Ishikawa (cell line): ENCODE results near the gene NDUFS1.

Experiments used
- CEBPB ChIP-seq: IDR thresholded peaks from 2 replicates; pipeline ENCODE4 v1.6.1; 2012
- CREB1 ChIP-seq: IDR thresholded peaks from 2 replicates; pipeline ENCODE4 v1.6.1; 2012; ENCODE audit warnings: low read depth
- EGR1 ChIP-seq: IDR thresholded peaks from 2 replicates; pipeline ENCODE4 v1.6.1; 2012
- EP300 ChIP-seq: IDR thresholded peaks from 2 replicates; pipeline ENCODE4 v1.6.1; 2012; ENCODE audit warnings: borderline replicate concordance
- FOXM1 ChIP-seq: IDR thresholded peaks from 2 replicates; pipeline ENCODE4 v1.6.1; 2012; ENCODE audit warnings: low read depth, borderline replicate concordance
- NFIC ChIP-seq: IDR thresholded peaks from 2 replicates; pipeline ENCODE4 v1.6.1; 2012
- RAD21 ChIP-seq: IDR thresholded peaks from 2 replicates; pipeline ENCODE4 v1.6.1; 2012; ENCODE audit warnings: low read depth
- TAF1 ChIP-seq: IDR thresholded peaks from 2 replicates; pipeline ENCODE4 v1.6.1; 2012; ENCODE audit warnings: low read depth, mild to moderate bottlenecking
- TCF12 ChIP-seq: IDR thresholded peaks from 2 replicates; pipeline ENCODE4 v1.6.1; 2012; ENCODE audit warnings: low read depth
- TEAD4 ChIP-seq: IDR thresholded peaks from 2 replicates; pipeline ENCODE4 v1.6.1; 2012
- YY1 ChIP-seq: IDR thresholded peaks from 2 replicates; pipeline ENCODE4 v1.6.1; 2012; ENCODE audit warnings: low read depth
- ZBTB7A ChIP-seq: IDR thresholded peaks from 2 replicates; pipeline ENCODE4 v1.6.1; 2012; ENCODE audit warnings: low read depth
- TF ChIP-seq, protein P1 (sequence below): IDR thresholded peaks from 2 replicates; pipeline ENCODE4 v1.6.1; 2012
- TF ChIP-seq, protein P2 (sequence below): IDR thresholded peaks from 2 replicates; pipeline ENCODE4 v1.6.1; 2012; ENCODE audit warnings: low read depth, mild to moderate bottlenecking
- TF ChIP-seq, protein P3 (sequence below): IDR thresholded peaks from 2 replicates; pipeline ENCODE4 v1.6.1; 2012

NDUFS1 gene

DNA sequence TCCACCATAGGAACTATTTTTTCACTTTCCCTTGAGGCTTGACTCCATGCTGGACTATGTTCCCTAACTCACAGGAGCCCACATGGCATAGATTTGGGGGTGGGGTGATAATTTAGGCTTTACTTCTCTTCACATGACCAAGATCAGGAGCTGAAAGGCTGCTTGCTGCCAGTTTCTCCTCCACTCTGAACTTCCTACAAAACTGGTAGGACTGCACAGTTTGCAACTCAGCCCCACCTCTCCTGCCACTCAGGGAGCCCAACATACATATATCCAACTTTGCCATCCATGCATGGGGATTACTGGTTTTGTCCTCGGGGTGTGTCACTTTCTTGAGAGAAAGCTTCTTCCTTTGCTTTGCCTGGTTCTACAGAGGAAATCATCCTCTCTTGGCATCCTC is 87.4 kb downstream of the NDUFS1 start:
- TF ChIP-seq EP300 = no peak
- TF ChIP-seq YY1 = no peak
- TF ChIP-seq CREB1 = no peak
- TF ChIP-seq TCF12 = no peak
- TF ChIP-seq CEBPB = no peak
- TF ChIP-seq TAF1 = no peak
- TF ChIP-seq, protein P1, sequence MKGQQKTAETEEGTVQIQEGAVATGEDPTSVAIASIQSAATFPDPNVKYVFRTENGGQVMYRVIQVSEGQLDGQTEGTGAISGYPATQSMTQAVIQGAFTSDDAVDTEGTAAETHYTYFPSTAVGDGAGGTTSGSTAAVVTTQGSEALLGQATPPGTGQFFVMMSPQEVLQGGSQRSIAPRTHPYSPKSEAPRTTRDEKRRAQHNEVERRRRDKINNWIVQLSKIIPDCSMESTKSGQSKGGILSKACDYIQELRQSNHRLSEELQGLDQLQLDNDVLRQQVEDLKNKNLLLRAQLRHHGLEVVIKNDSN = no peak
- no peak for TF ChIP-seq NFIC
- TF ChIP-seq, protein P2, sequence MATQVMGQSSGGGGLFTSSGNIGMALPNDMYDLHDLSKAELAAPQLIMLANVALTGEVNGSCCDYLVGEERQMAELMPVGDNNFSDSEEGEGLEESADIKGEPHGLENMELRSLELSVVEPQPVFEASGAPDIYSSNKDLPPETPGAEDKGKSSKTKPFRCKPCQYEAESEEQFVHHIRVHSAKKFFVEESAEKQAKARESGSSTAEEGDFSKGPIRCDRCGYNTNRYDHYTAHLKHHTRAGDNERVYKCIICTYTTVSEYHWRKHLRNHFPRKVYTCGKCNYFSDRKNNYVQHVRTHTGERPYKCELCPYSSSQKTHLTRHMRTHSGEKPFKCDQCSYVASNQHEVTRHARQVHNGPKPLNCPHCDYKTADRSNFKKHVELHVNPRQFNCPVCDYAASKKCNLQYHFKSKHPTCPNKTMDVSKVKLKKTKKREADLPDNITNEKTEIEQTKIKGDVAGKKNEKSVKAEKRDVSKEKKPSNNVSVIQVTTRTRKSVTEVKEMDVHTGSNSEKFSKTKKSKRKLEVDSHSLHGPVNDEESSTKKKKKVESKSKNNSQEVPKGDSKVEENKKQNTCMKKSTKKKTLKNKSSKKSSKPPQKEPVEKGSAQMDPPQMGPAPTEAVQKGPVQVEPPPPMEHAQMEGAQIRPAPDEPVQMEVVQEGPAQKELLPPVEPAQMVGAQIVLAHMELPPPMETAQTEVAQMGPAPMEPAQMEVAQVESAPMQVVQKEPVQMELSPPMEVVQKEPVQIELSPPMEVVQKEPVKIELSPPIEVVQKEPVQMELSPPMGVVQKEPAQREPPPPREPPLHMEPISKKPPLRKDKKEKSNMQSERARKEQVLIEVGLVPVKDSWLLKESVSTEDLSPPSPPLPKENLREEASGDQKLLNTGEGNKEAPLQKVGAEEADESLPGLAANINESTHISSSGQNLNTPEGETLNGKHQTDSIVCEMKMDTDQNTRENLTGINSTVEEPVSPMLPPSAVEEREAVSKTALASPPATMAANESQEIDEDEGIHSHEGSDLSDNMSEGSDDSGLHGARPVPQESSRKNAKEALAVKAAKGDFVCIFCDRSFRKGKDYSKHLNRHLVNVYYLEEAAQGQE = no peak
- no peak for TF ChIP-seq ZBTB7A
- no peak for TF ChIP-seq TEAD4
- TF ChIP-seq, protein P3, sequence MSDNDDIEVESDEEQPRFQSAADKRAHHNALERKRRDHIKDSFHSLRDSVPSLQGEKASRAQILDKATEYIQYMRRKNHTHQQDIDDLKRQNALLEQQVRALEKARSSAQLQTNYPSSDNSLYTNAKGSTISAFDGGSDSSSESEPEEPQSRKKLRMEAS = no peak
- TF ChIP-seq EGR1 = no peak
- TF ChIP-seq FOXM1 = no peak
- TF ChIP-seq RAD21 = no peak

DNA sequence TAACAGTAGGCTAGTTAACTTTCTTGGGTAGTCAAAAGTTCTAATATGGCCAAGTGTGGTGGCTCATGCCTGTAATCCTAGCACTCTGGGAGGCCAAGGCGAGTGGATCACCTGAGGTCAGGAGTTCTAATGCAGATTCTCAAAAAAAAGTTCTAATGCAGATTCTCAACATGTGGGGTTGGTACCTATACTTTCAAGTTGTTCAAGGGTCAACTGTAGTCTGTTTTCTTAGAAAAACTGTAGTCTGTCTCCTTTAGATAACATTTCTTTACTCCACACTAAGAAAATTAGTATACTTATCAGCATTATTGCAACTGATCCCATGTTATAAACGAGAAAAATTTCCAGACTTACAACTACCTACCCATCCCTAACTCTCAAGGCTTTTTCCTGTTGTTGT is 89.8 kb downstream of the NDUFS1 start:
- no peak for TF ChIP-seq ZBTB7A
- TF ChIP-seq, protein P2 = no peak
- no peak for TF ChIP-seq NFIC
- TF ChIP-seq YY1 = no peak
- TF ChIP-seq, protein P1 = no peak
- no peak for TF ChIP-seq RAD21
- no peak for TF ChIP-seq TEAD4
- TF ChIP-seq, protein P3 = no peak
- no peak for TF ChIP-seq EP300
- TF ChIP-seq CREB1 = no peak

DNA sequence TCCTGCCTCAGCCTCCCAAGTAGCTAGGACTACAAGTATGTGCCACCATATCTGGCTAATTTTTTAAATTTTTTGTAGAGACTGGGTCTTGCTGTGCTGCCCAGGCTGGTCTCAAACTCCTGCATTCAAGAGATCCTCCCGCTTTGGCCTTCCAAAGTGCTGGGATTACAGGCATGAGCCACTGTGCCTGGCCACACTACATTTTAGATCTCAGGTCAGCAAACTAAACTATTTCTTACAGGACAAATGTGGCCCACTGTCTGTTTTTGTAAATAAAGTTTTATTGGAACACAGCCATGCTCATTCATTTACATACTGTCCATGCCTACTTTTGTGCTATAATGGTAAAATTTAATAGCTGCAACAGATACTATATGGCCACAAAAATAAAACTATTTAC is 91.0 kb downstream of the NDUFS1 start:
- TF ChIP-seq, protein P3 = no peak
- no peak for TF ChIP-seq TCF12
